ENCODE data around the gene PRRG4. TPM values are rescaled to one million over a fixed set of nuclear protein-coding genes. Genes with fewer than 3 reads are reported as not detected.
A peak's percentile ranks its signal among the peaks of the same experiment; 100 is the strongest.

Gene PRRG4
- total and polyA plus RNA-seq, 2 experiments from 2014 or later = 1.6 to 1.9 TPM

DNA sequence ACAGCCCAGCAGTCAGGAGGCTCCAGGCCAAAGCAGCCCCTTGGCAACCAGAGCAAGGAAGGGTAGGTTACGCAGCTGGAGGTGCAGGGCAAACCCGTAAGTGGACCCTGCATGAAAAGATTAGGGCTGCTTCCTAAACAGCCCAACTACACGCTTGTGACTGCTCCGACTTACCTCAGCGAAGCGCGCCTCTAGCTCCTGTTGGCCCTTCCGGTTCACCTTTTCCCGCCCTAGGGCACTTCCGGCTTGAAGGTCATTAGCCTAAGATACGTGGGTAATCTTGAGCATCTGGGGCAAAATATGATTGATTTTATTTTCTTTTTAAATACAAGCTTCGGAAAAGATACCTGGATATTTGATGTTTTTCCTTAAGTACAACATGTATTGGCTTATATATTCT is 35.3 kb upstream of the PRRG4 start, which contains the start of gene CCDC73 (continued):
- TF ChIP-seq EZH2phosphoT487 (IDR thresholded peaks at IDR 0.05; ENCODE audit: unreplicated experiment) (no peak), EZH2 (IDR thresholded peaks at IDR 0.05; ENCODE audit: low read depth, unreplicated experiment) (no peak)

DNA sequence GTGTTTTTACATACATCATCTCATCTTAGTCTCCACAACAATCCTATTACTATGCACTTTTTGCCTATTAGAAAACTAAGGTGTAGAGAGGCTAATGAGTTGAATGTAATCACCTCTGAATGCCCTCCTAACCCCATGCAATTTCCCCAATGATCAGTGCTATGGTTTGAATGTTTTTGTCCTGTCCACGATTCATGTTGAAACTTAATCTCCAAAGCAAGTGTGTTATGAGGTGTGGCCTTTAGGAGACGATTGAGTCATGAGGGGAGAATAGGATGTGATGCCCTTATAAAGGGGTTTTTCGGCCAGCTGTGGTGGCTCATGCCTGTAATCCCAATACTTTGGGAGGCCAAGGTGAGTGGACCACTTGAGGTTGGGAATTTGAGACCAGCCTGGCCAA is 33.3 kb upstream of the PRRG4 start:
- no peak overlapping the region for H3K27ac Mint-ChIP-seq
- Histone ChIP-seq H3F3A (replicated peaks; ENCODE audit: low read depth) (no peaks in the 10 kb centered on the region), H3K27me3 (ENCODE audit: insufficient read depth) (no peaks in the 10 kb centered on the region), H3K9me2 (ENCODE audit: insufficient read depth) (no peaks in the 10 kb centered on the region), H3K36me3 (ENCODE audit: insufficient read depth) (no peaks in the 10 kb centered on the region), H3K4me1 (ENCODE audit: insufficient read depth) (no peaks in the 10 kb centered on the region), H2AFZ (no peak overlapping the region), H3K79me2 (replicated peaks; ENCODE audit: insufficient read depth) (no peaks in the 10 kb centered on the region), H3K4me2 (no peak overlapping the region), H3K4me3 (no peak overlapping the region), H4K20me1 (replicated peaks; ENCODE audit: insufficient read depth) (no peaks in the 10 kb centered on the region), H3K27ac (ENCODE audit: low read depth) (no peak overlapping the region)
- H3K27me3 Mint-ChIP-seq (ENCODE audit: insufficient read depth, low read depth, poor library complexity) = no peaks in the 10 kb centered on the region
- H3K9me3 Mint-ChIP-seq = no peaks in the 10 kb centered on the region
- no peak overlapping the region for H3K4me3 Mint-ChIP-seq
- TF ChIP-seq, protein P1, sequence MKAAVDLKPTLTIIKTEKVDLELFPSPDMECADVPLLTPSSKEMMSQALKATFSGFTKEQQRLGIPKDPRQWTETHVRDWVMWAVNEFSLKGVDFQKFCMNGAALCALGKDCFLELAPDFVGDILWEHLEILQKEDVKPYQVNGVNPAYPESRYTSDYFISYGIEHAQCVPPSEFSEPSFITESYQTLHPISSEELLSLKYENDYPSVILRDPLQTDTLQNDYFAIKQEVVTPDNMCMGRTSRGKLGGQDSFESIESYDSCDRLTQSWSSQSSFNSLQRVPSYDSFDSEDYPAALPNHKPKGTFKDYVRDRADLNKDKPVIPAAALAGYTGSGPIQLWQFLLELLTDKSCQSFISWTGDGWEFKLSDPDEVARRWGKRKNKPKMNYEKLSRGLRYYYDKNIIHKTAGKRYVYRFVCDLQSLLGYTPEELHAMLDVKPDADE (IDR thresholded peaks at IDR 0.05) = no peak
- TF ChIP-seq EZH2phosphoT487 (IDR thresholded peaks at IDR 0.05; ENCODE audit: unreplicated experiment) (no peak), STAT1 (IDR thresholded peaks at IDR 0.05; ENCODE audit: unreplicated experiment) (no peak), ZNF114 (CRISPR knock-in tag; IDR thresholded peaks at IDR 0.05) (no peak), EZH2 (IDR thresholded peaks at IDR 0.05; ENCODE audit: low read depth, unreplicated experiment) (no peak), JUNB (IDR thresholded peaks at IDR 0.05; ENCODE audit: unreplicated experiment) (no peak), NANOG (IDR thresholded peaks at IDR 0.05; ENCODE audit: borderline replicate concordance) (no peak), CREB1 (CRISPR knock-in tag; IDR thresholded peaks at IDR 0.05; ENCODE audit: low read depth) (no peak), ZNF331 (CRISPR knock-in tag; IDR thresholded peaks at IDR 0.05; ENCODE audit: low read depth) (no peak), POLR2AphosphoS5 (IDR thresholded peaks at IDR 0.05; ENCODE audit: low read depth) (no peak)
- ATAC-seq = no peak
- no peaks in the 10 kb centered on the region for H3K36me3 Mint-ChIP-seq (ENCODE audit: low read depth)
- H3K4me1 Mint-ChIP-seq = no peaks in the 10 kb centered on the region; the same call in 2 of the 3 replicates
- no peak for DNase-seq (ENCODE audit: low spot score)

DNA sequence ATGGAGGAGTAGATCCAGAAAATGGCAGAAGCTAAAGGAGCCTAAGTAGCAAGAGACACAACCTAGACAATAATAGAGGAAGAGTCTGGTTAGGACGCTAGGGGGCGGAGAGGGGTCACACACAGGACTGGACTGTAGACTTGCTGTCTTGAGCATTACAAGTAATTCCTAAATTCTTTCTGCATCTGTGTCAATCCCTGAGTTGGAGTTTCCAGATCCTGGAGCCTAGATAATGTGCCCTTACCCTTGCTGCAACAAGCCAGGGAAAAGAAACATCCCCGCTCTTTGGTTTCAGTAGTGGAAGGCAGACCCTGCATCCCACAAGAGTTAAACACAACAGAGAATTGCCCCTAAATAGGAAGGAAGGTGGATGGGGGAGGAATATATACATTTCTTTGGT is 20.4 kb upstream of the PRRG4 start:
- TF ChIP-seq, protein P2, sequence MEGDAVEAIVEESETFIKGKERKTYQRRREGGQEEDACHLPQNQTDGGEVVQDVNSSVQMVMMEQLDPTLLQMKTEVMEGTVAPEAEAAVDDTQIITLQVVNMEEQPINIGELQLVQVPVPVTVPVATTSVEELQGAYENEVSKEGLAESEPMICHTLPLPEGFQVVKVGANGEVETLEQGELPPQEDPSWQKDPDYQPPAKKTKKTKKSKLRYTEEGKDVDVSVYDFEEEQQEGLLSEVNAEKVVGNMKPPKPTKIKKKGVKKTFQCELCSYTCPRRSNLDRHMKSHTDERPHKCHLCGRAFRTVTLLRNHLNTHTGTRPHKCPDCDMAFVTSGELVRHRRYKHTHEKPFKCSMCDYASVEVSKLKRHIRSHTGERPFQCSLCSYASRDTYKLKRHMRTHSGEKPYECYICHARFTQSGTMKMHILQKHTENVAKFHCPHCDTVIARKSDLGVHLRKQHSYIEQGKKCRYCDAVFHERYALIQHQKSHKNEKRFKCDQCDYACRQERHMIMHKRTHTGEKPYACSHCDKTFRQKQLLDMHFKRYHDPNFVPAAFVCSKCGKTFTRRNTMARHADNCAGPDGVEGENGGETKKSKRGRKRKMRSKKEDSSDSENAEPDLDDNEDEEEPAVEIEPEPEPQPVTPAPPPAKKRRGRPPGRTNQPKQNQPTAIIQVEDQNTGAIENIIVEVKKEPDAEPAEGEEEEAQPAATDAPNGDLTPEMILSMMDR (conservative IDR thresholded peaks at IDR 0.05; ENCODE audit: low read depth in 2 of 2) = peak; percentile 88 to 94
- no peak for TF ChIP-seq EZH2 (IDR thresholded peaks at IDR 0.05; ENCODE audit: low read depth, unreplicated experiment)
- Histone ChIP-seq H3F3A (replicated peaks; ENCODE audit: low read depth) (no peaks in the 10 kb centered on the region), H3K4me3 (no peak overlapping the region), H3K27me3 (ENCODE audit: insufficient read depth) (no peaks in the 10 kb centered on the region), H3K79me2 (replicated peaks; ENCODE audit: insufficient read depth) (no peaks in the 10 kb centered on the region), H3K9me2 (ENCODE audit: insufficient read depth) (no peaks in the 10 kb centered on the region), H4K20me1 (replicated peaks; ENCODE audit: insufficient read depth) (no peaks in the 10 kb centered on the region), H3K4me1 (ENCODE audit: insufficient read depth) (no peaks in the 10 kb centered on the region), H2AFZ (peak overlapping the region; percentile 68; the same call in 1 of the 2 replicates), H3K36me3 (ENCODE audit: insufficient read depth) (no peaks in the 10 kb centered on the region), H3K27ac (ENCODE audit: low read depth) (no peak overlapping the region), H3K4me2 (no peak overlapping the region)
- DNase-seq (ENCODE audit: low spot score) (peak; percentile 90), ATAC-seq (peak; percentile 100)
- Mint-ChIP-seq H3K9me3 (no peaks in the 10 kb centered on the region), H3K27ac (no peak overlapping the region; the same call in 1 of the 2 replicates), H3K4me1 (peaks cover 4% of the 10 kb centered on the region; the same call in 2 of the 3 replicates), H3K27me3 (ENCODE audit: insufficient read depth, low read depth, poor library complexity) (peaks cover 2% of the 10 kb centered on the region), H3K4me3 (no peak overlapping the region), H3K36me3 (ENCODE audit: low read depth) (no peaks in the 10 kb centered on the region)
